ENCODE measurements around the gene CPLX4. TPM values are rescaled to one million over a fixed set of nuclear protein-coding genes. Genes with fewer than 3 reads are reported as not detected.

Gene CPLX4
- total RNA-seq, 4 donors from 2014 or later, result not detected

DNA sequence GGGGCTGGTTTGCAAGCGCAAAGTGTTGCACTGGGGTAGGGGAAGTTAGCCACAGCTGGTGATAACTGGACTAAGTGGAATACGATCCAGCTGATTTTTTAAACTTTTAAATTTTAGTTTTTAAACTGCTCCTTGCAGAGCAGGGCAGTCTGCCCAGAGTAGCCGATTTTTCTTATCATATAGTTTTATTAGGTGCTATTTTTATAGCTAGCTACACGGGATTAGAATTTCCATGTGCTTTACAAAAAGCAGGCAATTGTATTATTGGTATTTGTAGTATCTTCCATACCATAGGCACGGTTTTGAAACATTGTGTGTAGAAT, 9.6 kb downstream of the CPLX4 start:
- Histone ChIP-seq H3K4me1 (peaks cover 0 to 12% (median 0%) of the 10 kb centered on the region in 4 donors), H3K27me3 (peaks cover 0 to 25% of the 10 kb centered on the region in 2 donors), H3K27ac (no peak overlapping the region), H3K36me3 (no peaks in the 10 kb centered on the region), H3K9me3 (no peaks in the 10 kb centered on the region), H3K4me3 (peak overlapping the region in 2 of 4 donors; percentile 25 to 38)
- no peak for DNase-seq (ENCODE audit: low spot score in 2 of 2)
- WGBS, 2 donors, result 17 to 20% methylated on average over 5 of the region's 5 CpGs
- TF ChIP-seq EP300 (IDR thresholded peaks at IDR 0.05), result no peak
- no peak for TF ChIP-seq POLR2A (IDR thresholded peaks at IDR 0.05)
- TF ChIP-seq, protein P1, sequence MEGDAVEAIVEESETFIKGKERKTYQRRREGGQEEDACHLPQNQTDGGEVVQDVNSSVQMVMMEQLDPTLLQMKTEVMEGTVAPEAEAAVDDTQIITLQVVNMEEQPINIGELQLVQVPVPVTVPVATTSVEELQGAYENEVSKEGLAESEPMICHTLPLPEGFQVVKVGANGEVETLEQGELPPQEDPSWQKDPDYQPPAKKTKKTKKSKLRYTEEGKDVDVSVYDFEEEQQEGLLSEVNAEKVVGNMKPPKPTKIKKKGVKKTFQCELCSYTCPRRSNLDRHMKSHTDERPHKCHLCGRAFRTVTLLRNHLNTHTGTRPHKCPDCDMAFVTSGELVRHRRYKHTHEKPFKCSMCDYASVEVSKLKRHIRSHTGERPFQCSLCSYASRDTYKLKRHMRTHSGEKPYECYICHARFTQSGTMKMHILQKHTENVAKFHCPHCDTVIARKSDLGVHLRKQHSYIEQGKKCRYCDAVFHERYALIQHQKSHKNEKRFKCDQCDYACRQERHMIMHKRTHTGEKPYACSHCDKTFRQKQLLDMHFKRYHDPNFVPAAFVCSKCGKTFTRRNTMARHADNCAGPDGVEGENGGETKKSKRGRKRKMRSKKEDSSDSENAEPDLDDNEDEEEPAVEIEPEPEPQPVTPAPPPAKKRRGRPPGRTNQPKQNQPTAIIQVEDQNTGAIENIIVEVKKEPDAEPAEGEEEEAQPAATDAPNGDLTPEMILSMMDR (IDR thresholded peaks at IDR 0.05), result no peak

DNA sequence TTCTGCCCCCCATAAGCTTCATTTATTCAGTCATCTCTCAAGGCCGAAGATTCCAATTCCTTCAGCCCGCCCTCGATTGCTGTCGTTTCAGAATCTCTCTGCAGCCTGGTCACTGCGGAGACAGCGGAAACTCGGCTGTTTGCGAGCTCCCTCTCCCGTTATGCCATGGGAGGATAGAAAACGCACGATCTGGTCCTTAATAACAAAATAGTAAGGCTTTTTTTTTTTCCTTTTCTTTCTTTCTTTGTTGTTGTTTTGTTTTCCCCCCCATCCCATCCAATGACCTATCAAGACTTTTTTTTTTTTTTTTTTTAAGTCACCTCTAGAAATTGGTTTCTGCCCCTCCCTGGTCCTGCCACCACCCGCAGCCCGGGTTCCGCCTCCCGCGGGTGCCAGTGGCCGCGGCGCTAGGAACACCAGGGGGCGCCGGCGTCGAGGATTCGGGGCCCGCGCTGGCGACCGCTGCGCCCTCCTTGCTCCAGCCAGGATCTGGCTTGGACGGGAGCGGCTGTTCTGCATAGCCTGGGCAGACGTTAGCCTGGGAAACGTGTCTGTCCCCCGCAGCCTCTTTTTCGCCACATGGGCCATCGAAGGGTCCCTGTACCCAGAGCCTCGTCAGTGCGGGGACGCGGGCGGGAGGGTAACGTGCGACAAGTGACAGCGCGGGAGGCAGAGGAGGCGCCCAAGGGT, 10.1 kb downstream of the CPLX4 start:
- no peaks in the 10 kb centered on the region for H3K9me3 ChIP-seq
- TF ChIP-seq EP300 (IDR thresholded peaks at IDR 0.05), result no peak
- TF ChIP-seq, protein P1 (IDR thresholded peaks at IDR 0.05), result peak; percentile 73 to 80 (median 79)
- no peak for TF ChIP-seq POLR2A (IDR thresholded peaks at IDR 0.05)
- peaks cover 0 to 25% of the 10 kb centered on the region in 2 donors for H3K27me3 ChIP-seq
- no peaks in the 10 kb centered on the region for H3K36me3 ChIP-seq
- 2 to 4% methylated on average over 45 to 46 of the region's 46 CpGs for WGBS, 2 donors
- peak overlapping the region in 2 of 4 donors; percentile 25 to 38 for H3K4me3 ChIP-seq
- H3K27ac ChIP-seq, result no peak overlapping the region
- peaks cover 0 to 12% (median 0%) of the 10 kb centered on the region in 4 donors for H3K4me1 ChIP-seq
- peak; percentile 51 to 66 for DNase-seq (ENCODE audit: low spot score in 2 of 2)

DNA sequence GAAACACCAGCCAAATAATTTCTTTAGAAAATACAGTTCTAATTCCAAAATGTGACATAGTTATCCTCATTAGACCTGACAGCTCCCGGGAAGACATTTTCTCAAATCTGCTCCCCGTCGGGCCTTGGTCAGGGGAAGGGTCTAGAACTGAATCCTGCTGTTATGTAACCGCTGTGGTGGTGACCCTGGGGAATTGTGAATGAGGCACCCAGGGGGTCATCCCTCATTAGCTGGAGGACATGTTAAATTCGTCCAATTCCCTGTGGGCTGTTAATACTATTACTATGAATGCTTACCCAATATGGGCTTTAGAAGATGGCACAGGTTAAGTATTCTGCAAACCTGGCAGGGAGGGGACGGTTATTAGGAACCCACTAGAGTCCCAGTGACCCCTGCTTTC, 11.8 kb downstream of the CPLX4 start:
- WGBS, 2 donors, result 81 to 86% methylated on average over 6 of the region's 6 CpGs
- no peak for DNase-seq (ENCODE audit: low spot score in 2 of 2)
- H3K27me3 ChIP-seq, result peaks cover 0 to 25% of the 10 kb centered on the region in 2 donors
- H3K9me3 ChIP-seq, result no peaks in the 10 kb centered on the region
- TF ChIP-seq EP300 (IDR thresholded peaks at IDR 0.05), result no peak
- TF ChIP-seq, protein P1 (IDR thresholded peaks at IDR 0.05), result no peak
- TF ChIP-seq POLR2A (IDR thresholded peaks at IDR 0.05), result no peak
- H3K27ac ChIP-seq, result no peak overlapping the region
- H3K36me3 ChIP-seq, result no peaks in the 10 kb centered on the region
- no peak overlapping the region for H3K4me3 ChIP-seq
- H3K4me1 ChIP-seq, result peaks cover 0 to 12% (median 0%) of the 10 kb centered on the region in 4 donors

DNA sequence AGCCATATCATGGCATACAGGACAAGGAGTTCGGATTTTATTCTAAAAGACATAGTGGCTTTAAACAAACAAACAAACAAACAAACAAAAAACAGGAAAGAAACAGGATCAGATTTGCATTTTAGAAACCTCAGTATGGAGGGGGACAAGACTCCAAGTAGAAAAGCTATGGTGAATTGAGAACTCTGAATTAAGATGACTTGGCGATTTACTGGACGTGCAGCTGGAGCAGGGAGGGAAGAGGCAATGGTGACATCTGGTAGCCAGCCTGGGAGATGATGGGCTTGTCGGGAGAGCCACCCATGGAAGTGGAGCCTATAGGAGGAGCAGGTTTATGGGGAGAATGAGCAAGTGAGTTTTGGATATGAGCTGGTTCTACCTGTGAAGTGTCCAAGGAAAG, 13.2 kb downstream of the CPLX4 start:
- no peaks in the 10 kb centered on the region for H3K9me3 ChIP-seq
- 75 to 79% methylated on average over 4 of the region's 4 CpGs for WGBS, 2 donors
- DNase-seq (ENCODE audit: low spot score in 2 of 2), result no peak
- H3K27me3 ChIP-seq, result peaks cover 0 to 25% of the 10 kb centered on the region in 2 donors
- H3K27ac ChIP-seq, result no peak overlapping the region
- H3K4me1 ChIP-seq, result peaks cover 0 to 12% (median 0%) of the 10 kb centered on the region in 4 donors
- H3K4me3 ChIP-seq, result no peak overlapping the region
- no peaks in the 10 kb centered on the region for H3K36me3 ChIP-seq
- TF ChIP-seq, protein P1 (IDR thresholded peaks at IDR 0.05), result no peak

DNA sequence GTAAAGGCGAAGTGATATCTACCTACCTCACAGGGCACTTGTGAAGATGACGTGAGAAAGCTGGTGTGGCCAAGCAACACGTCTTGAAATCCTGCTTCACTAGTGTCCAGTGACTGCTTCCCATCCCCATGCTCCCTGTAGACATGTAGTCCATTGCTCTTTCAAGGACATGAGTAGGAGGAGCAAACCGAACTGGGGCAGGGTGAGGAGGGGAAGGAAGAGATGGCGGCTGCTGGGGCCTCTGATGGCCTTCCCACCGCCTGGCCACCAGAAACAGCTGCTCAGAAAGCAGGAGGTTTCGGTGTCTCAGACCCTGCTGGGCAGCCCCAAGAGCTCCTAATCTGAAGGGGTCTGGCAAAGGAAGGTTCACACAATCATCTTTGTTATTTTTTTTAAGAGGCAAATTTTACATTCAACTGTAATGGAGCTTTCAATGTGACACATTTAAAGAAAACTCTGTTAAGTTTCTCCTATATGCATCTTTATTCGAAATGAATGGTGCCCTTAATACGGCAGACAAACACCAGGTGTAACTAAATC, 14.7 kb downstream of the CPLX4 start:
- WGBS, 2 donors, result 78 to 83% methylated on average over 9 of the region's 9 CpGs
- H3K27me3 ChIP-seq, result peaks cover 0 to 15% of the 10 kb centered on the region in 2 donors

More for the DNA sequence above, 14.7 kb downstream of the CPLX4 start:
- TF ChIP-seq, protein P1 (IDR thresholded peaks at IDR 0.05), result no peak
- TF ChIP-seq POLR2A (IDR thresholded peaks at IDR 0.05) (no peak), EP300 (IDR thresholded peaks at IDR 0.05) (no peak)
- DNase-seq (ENCODE audit: low spot score in 2 of 2), result no peak
- peaks cover 0 to 8% (median 0%) of the 10 kb centered on the region in 4 donors for H3K4me1 ChIP-seq
- H3K4me3 ChIP-seq, result no peak overlapping the region
- H3K27ac ChIP-seq, result no peak overlapping the region
- H3K36me3 ChIP-seq, result no peaks in the 10 kb centered on the region
- no peaks in the 10 kb centered on the region for H3K9me3 ChIP-seq

Data from tibial nerve (tissue), 4 donors.